ENCODE data around the gene ME3. TPM values are rescaled to one million over a fixed set of nuclear protein-coding genes. Genes with fewer than 3 reads are reported as not detected.

Gene ME3
- total and polyA plus RNA-seq, 2 donors (not counting 1 experiment from before 2014, with no cell fraction given) = 1.3 TPM; not detected in 1

DNA sequence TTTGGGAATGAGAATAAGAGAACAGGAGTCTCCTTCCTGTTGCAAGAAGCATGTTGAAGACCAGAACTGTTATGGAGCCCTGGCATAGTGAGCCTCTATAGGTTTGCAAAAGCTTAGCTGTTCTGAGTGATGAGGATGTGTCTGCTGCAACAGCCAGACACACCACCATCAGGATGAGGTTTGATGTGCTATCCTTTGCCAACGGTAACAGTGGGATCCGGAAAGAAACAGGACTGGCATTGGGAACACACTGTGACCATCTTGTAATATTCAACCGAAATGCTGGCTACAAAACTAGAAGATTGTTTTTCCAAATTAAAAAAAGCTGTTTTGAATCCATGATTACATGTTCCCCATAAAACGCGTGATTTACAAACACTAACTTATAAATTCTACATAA is 117.0 kb downstream of the ME3 start:
- 92% methylated on average over 2 of the region's 5 CpGs for WGBS (ENCODE audit: insufficient coverage)
- intact Hi-C loops (cut with micrococcal nuclease) = no loop called here
- ChIA-PET POLR2A (no interaction called here), CTCF (no interaction called here)
- Histone ChIP-seq H3K79me2 (ENCODE audit: control insufficient read depth, insufficient read depth, low read length) (no peaks in the 10 kb centered on the region), H2AFZ (ENCODE audit: insufficient read depth, low read depth, low read length, poor library complexity, severe bottlenecking) (no peak overlapping the region), H3K4me3 (ENCODE audit: control extremely low read depth in 1 of 5, extremely low read depth in 1 of 5, insufficient read depth in 1 of 5, low read depth in 2 of 5, low read length in 4 of 5) (no peak overlapping the region), H3K4me2 (replicated peaks; ENCODE audit: low read depth, low read length, poor library complexity, severe bottlenecking) (no peak overlapping the region), H3K9me3 (ENCODE audit: control extremely low read depth in 1 of 3, control insufficient read depth in 2 of 3, insufficient read depth in 1 of 3, low read length in 2 of 3) (peaks cover 0 to 3% (median 0%) of the 10 kb centered on the region in 3 donors), H3K4me1 (ENCODE audit: control insufficient read depth in 2 of 2, insufficient read depth in 2 of 2, low read length in 2 of 2) (no peaks in the 10 kb centered on the region), H3K36me3 (replicated peaks in 1 of 2; ENCODE audit: control extremely low read depth in 1 of 2, control insufficient read depth in 1 of 2, extremely low read depth in 1 of 2, insufficient read depth in 2 of 2, low read length in 1 of 2) (no peaks in the 10 kb centered on the region), H3K27me3 (replicated peaks in 1 of 4; ENCODE audit: control extremely low read depth in 1 of 4, control insufficient read depth in 3 of 4, insufficient read depth in 4 of 4, low read length in 3 of 4) (no peaks in the 10 kb centered on the region), H3K27ac (ENCODE audit: low read length in 2 of 2) (no peak overlapping the region), H4K20me1 (ENCODE audit: control insufficient read depth, insufficient read depth, low read length, poor library complexity, severe bottlenecking) (no peaks in the 10 kb centered on the region), H3K9ac (ENCODE audit: low read length) (no peak overlapping the region)
- ATAC-seq (ENCODE audit: low read depth) (no peak), DNase-seq (no peak)
- no peaks in the 10 kb centered on the region for H3K9me3 Mint-ChIP-seq (ENCODE audit: insufficient read depth)
- TF ChIP-seq, protein P1, sequence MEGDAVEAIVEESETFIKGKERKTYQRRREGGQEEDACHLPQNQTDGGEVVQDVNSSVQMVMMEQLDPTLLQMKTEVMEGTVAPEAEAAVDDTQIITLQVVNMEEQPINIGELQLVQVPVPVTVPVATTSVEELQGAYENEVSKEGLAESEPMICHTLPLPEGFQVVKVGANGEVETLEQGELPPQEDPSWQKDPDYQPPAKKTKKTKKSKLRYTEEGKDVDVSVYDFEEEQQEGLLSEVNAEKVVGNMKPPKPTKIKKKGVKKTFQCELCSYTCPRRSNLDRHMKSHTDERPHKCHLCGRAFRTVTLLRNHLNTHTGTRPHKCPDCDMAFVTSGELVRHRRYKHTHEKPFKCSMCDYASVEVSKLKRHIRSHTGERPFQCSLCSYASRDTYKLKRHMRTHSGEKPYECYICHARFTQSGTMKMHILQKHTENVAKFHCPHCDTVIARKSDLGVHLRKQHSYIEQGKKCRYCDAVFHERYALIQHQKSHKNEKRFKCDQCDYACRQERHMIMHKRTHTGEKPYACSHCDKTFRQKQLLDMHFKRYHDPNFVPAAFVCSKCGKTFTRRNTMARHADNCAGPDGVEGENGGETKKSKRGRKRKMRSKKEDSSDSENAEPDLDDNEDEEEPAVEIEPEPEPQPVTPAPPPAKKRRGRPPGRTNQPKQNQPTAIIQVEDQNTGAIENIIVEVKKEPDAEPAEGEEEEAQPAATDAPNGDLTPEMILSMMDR (IDR thresholded peaks at IDR 0.05) = no peak
- TF ChIP-seq EZH2 (IDR thresholded peaks at IDR 0.05; ENCODE audit: borderline replicate concordance, insufficient read depth, low read depth, low read length, poor library complexity, severe bottlenecking) = no peak
- H3K27me3 Mint-ChIP-seq = no peaks in the 10 kb centered on the region
- no peak overlapping the region for H3K4me3 Mint-ChIP-seq
- H3K27ac Mint-ChIP-seq = no peak overlapping the region
- H3K4me1 Mint-ChIP-seq = no peaks in the 10 kb centered on the region

DNA sequence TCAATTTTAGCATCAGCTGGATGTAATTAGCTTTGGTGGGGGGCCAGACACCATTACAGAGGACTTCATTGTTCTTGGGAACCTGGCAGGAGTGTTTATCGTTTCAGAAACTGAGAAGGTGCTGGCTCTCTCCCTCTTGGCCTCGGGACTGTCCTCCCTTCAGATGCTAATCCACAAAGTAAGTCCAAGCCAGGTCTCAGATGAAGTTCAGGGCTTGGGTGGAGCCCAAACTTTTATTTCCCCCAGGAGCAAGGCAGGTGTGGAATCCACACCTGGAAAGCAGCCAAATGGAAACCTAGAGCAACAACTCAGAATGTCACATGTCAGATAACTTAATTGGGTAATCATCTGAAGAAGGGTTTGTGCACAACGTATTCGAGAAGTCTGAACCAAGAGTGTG is 119.2 kb downstream of the ME3 start:
- ChIA-PET CTCF (no interaction called here), POLR2A (no interaction called here)
- no peaks in the 10 kb centered on the region for H3K4me1 ChIP-seq (ENCODE audit: control insufficient read depth in 2 of 2, insufficient read depth in 2 of 2, low read length in 2 of 2)
- H3K79me2 ChIP-seq (ENCODE audit: control insufficient read depth, insufficient read depth, low read length) = no peaks in the 10 kb centered on the region
- 84% methylated on average over 4 of the region's 4 CpGs for WGBS (ENCODE audit: insufficient coverage)
- no peaks in the 10 kb centered on the region for H3K27me3 Mint-ChIP-seq
- H2AFZ ChIP-seq (ENCODE audit: insufficient read depth, low read depth, low read length, poor library complexity, severe bottlenecking) = no peak overlapping the region
- TF ChIP-seq EZH2 (IDR thresholded peaks at IDR 0.05; ENCODE audit: borderline replicate concordance, insufficient read depth, low read depth, low read length, poor library complexity, severe bottlenecking) = no peak
- TF ChIP-seq, protein P1 (IDR thresholded peaks at IDR 0.05) = no peak
- H3K9me3 Mint-ChIP-seq (ENCODE audit: insufficient read depth) = no peaks in the 10 kb centered on the region
- H3K27ac Mint-ChIP-seq = no peak overlapping the region
- H3K9ac ChIP-seq (ENCODE audit: low read length) = no peak overlapping the region
- ATAC-seq (ENCODE audit: low read depth) = no peak
- no peak overlapping the region for H3K4me3 ChIP-seq (ENCODE audit: control extremely low read depth in 1 of 5, extremely low read depth in 1 of 5, insufficient read depth in 1 of 5, low read depth in 2 of 5, low read length in 4 of 5)
- H3K4me2 ChIP-seq (replicated peaks; ENCODE audit: low read depth, low read length, poor library complexity, severe bottlenecking) = no peak overlapping the region
- no peak for DNase-seq
- H4K20me1 ChIP-seq (ENCODE audit: control insufficient read depth, insufficient read depth, low read length, poor library complexity, severe bottlenecking) = no peaks in the 10 kb centered on the region
- H3K4me1 Mint-ChIP-seq = no peaks in the 10 kb centered on the region
- H3K27ac ChIP-seq (ENCODE audit: low read length in 2 of 2) = no peak overlapping the region
- no peaks in the 10 kb centered on the region for H3K36me3 ChIP-seq (replicated peaks in 1 of 2; ENCODE audit: control extremely low read depth in 1 of 2, control insufficient read depth in 1 of 2, extremely low read depth in 1 of 2, insufficient read depth in 2 of 2, low read length in 1 of 2)
- no peak overlapping the region for H3K4me3 Mint-ChIP-seq
- no peaks in the 10 kb centered on the region for H3K27me3 ChIP-seq (replicated peaks in 1 of 4; ENCODE audit: control extremely low read depth in 1 of 4, control insufficient read depth in 3 of 4, insufficient read depth in 4 of 4, low read length in 3 of 4)
- intact Hi-C loops (cut with micrococcal nuclease) = no loop called here
- no peaks in the 10 kb centered on the region for H3K9me3 ChIP-seq (ENCODE audit: control extremely low read depth in 1 of 3, control insufficient read depth in 2 of 3, insufficient read depth in 1 of 3, low read length in 2 of 3)
